NCI-H2107 treated with DMSO at 0.1 percent for 48 hours (cell line): ENCODE results near the gene CD2.

Source experiments
- DNase-seq: peaks from one replicate; lab custom pipeline; 2025; ENCODE audit not compliant: unreplicated experiment; lab: John Stamatoyannopoulos, UW

Gene CD2

GRCh38 chr1:116726872-116727820 lies 27.1 kb upstream of the CD2 start:
- DNase-seq = no peak

- DNase-seq = no peak
These were observed 22.8 kb upstream of the CD2 start for GRCh38 chr1:116731439-116731838.

GRCh38 chr1:116732726-116733125 lies 21.5 kb upstream of the CD2 start:
- DNase-seq = no peak

GRCh38 chr1:116733476-116734365 lies 20.5 kb upstream of the CD2 start:
- DNase-seq = no peak

- no peak for DNase-seq
These were observed 19.0 kb upstream of the CD2 start for GRCh38 chr1:116735246-116735645.

GRCh38 chr1:116737020-116737854 lies 17.0 kb upstream of the CD2 start:
- DNase-seq = peak; percentile 54

GRCh38 chr1:116737855-116738321 lies 16.3 kb upstream of the CD2 start:
- no peak for DNase-seq

- DNase-seq = no peak
These were observed 15.4 kb upstream of the CD2 start for GRCh38 chr1:116738673-116739370.

GRCh38 chr1:116739371-116740012 lies 14.7 kb upstream of the CD2 start:
- DNase-seq = no peak

- no peak for DNase-seq
These were observed 13.9 kb upstream of the CD2 start for GRCh38 chr1:116740296-116740695.

GRCh38 chr1:116740746-116741145 lies 13.5 kb upstream of the CD2 start:
- DNase-seq = no peak

GRCh38 chr1:116741836-116742565 lies 12.2 kb upstream of the CD2 start:
- no peak for DNase-seq

GRCh38 chr1:116743535-116743934 lies 10.7 kb upstream of the CD2 start:
- no peak for DNase-seq

GRCh38 chr1:116748272-116748671 lies 6.0 kb upstream of the CD2 start:
- DNase-seq = no peak

GRCh38 chr1:116751146-116751545 lies 3.1 kb upstream of the CD2 start:
- no peak for DNase-seq

GRCh38 chr1:116751621-116752020 lies 2.6 kb upstream of the CD2 start:
- no peak for DNase-seq

GRCh38 chr1:116753312-116753711 lies 918 bp upstream of the CD2 start:
- no peak for DNase-seq

- DNase-seq = no peak
These were observed 836 bp downstream of the CD2 start for GRCh38 chr1:116755066-116755465.

- no peak for DNase-seq
These were observed 1.5 kb downstream of the CD2 start for GRCh38 chr1:116755681-116756080.
